Hepatocyte (in vitro differentiated cells): ENCODE data around the gene NABP2. TPM values are rescaled to one million over a fixed set of nuclear protein-coding genes. Genes with fewer than 3 reads are reported as not detected.

Experiments used
- DNase-seq: peaks from one replicate; pipeline ENCODE4 v3.0.0-alpha.2; 2016; ENCODE audit warnings: low spot score
- H2AFZ ChIP-seq: fragments of 200-600 bp; sonication (generic); 2 replicates; pipeline ENCODE4 v1.6.0; 2016; ENCODE audit warnings: antibody characterized with exemption, mild to moderate bottlenecking
- H3K27ac ChIP-seq: fragments of 200-600 bp; sonication (generic); 2 replicates; pipeline ENCODE4 v1.5.1; 2016; ENCODE audit warnings: mild to moderate bottlenecking
- H3K27me3 ChIP-seq: fragments of 200-600 bp; sonication (generic); 2 replicates; pipeline ENCODE4 v1.6.1; 2016
- H3K36me3 ChIP-seq: fragments of 200-600 bp; sonication (generic); replicated peaks from 2 replicates; pipeline ENCODE4 v1.5.1; 2016; ENCODE audit warnings: low read depth; ENCODE audit not compliant: insufficient read depth
- H3K4me1 ChIP-seq: fragments of 200-600 bp; sonication (generic); 2 replicates; pipeline ENCODE4 v1.5.1; 2016; ENCODE audit warnings: mild to moderate bottlenecking, moderate library complexity; ENCODE audit not compliant: insufficient read depth
- H3K4me2 ChIP-seq: fragments of 200-600 bp; sonication (generic); 2 replicates; pipeline ENCODE4 v1.6.0; 2016
- H3K4me3 ChIP-seq: fragments of 200-600 bp; sonication (generic); 2 replicates; pipeline ENCODE4 v1.5.1; 2016; ENCODE audit warnings: mild to moderate bottlenecking
- H3K79me2 ChIP-seq: fragments of 200-600 bp; sonication (generic); 2 replicates; pipeline ENCODE4 v1.6.0; 2017; ENCODE audit warnings: mild to moderate bottlenecking
- H3K9me2 ChIP-seq: fragments of 200-600 bp; sonication (generic); replicated peaks from 2 replicates; pipeline ENCODE4 v1.6.0; 2017; ENCODE audit warnings: mild to moderate bottlenecking; ENCODE audit not compliant: insufficient read depth
- H3K9me3 ChIP-seq: fragments of 200-600 bp; sonication (generic); 2 replicates; pipeline ENCODE4 v1.5.1; 2016; ENCODE audit warnings: low read depth, mild to moderate bottlenecking
- H4K20me1 ChIP-seq: fragments of 200-600 bp; sonication (generic); 2 replicates; pipeline ENCODE4 v1.6.0; 2016; ENCODE audit warnings: mild to moderate bottlenecking; ENCODE audit not compliant: insufficient read depth, poor library complexity, severe bottlenecking
- EZH2 ChIP-seq: fragments of 200-600 bp; sonication (generic); IDR thresholded peaks from 2 replicates; pipeline ENCODE4 v1.6.1; 2016; ENCODE audit warnings: antibody characterized with exemption, mild to moderate bottlenecking, borderline replicate concordance
- EZH2phosphoT487 ChIP-seq: fragments of 200-600 bp; sonication (generic); IDR thresholded peaks from one replicate; pipeline ENCODE4 v1.6.1; 2018; ENCODE audit warnings: antibody characterized with exemption, mild to moderate bottlenecking, low read depth, moderate library complexity; ENCODE audit not compliant: unreplicated experiment, severe bottlenecking
- WGBS: methylation state at CpG from one replicate; pipeline ENCODE4 v1.1.6; 2016; ENCODE audit warnings: low lambda C conversion rate; ENCODE audit errors: missing lambda C conversion rate; 5-methylcytosine and 5-hydroxymethylcytosine counted together
- polyA plus RNA-seq: library from polyadenylated mRNA; unstranded; fragments of >200 nt; fragmentation: Nextera tagmentation; extraction: Ambion mirVana; gene quantifications from 2 replicates; pipeline ENCODE4 v1.2.1, GENCODE V29; 2016
- total RNA-seq: library from RNA; depleted of rRNA; stranded (reverse); fragments of >200 nt; gene quantifications from 2 replicates; pipeline ENCODE4 v1.2.3, GENCODE V29; 2014
- TF ChIP-seq, protein P1 (sequence below): fragments of 200-600 bp; sonication (generic); IDR thresholded peaks from 2 replicates; pipeline ENCODE4 v1.5.1; 2016; ENCODE audit warnings: antibody characterized with exemption, mild to moderate bottlenecking; ENCODE audit not compliant: poor library complexity

The NABP2 gene
- total and polyA plus RNA-seq, 2 experiments from 2014 or later = 12.4 to 21.9 TPM

DNA sequence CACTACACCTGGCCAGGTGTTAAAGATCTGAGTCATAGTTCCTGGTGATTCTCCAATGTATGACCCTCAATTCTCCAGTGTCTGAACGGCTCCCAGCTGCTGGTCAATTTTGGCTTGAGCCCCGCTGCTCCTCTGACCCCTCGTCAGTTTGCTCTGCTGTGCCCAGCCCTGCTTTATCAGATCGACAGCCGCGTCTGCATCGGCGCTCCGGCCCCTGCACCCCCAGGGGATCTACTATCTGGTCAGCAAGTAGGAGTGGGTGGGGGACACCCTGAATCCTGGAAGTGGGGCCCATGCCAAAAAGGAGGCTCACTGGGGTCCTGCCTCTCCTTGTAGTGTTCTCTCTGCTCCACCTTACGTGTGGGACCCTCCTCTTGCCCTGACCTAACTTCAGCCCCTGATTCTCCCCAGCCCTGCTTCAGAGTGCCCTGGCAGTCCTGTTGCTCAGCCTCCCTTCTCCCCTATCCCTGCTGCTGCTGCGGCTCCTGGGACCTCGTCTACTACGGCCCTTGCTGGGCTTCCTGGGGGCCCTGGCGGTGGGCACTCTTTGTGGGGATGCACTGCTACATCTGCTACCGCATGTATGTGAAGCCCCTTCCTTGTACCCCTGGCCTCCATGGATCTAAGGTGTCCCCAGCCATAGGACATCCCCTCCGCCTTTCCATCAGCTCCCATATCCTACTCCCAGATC lies 10.7 kb downstream of the NABP2 start:
- H3K79me2 ChIP-seq = peaks cover 21% of the 10 kb centered on the region
- H3K27me3 ChIP-seq = no peaks in the 10 kb centered on the region
- 84% methylated on average over 16 of the region's 16 CpGs for WGBS
- no peak overlapping the region for H3K4me2 ChIP-seq
- no peak overlapping the region for H2AFZ ChIP-seq
- no peaks in the 10 kb centered on the region for H3K36me3 ChIP-seq
- TF ChIP-seq EZH2 = no peak
- no peak for TF ChIP-seq EZH2phosphoT487
- TF ChIP-seq, protein P1, sequence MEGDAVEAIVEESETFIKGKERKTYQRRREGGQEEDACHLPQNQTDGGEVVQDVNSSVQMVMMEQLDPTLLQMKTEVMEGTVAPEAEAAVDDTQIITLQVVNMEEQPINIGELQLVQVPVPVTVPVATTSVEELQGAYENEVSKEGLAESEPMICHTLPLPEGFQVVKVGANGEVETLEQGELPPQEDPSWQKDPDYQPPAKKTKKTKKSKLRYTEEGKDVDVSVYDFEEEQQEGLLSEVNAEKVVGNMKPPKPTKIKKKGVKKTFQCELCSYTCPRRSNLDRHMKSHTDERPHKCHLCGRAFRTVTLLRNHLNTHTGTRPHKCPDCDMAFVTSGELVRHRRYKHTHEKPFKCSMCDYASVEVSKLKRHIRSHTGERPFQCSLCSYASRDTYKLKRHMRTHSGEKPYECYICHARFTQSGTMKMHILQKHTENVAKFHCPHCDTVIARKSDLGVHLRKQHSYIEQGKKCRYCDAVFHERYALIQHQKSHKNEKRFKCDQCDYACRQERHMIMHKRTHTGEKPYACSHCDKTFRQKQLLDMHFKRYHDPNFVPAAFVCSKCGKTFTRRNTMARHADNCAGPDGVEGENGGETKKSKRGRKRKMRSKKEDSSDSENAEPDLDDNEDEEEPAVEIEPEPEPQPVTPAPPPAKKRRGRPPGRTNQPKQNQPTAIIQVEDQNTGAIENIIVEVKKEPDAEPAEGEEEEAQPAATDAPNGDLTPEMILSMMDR = no peak
- H3K9me3 ChIP-seq = no peaks in the 10 kb centered on the region
- peaks cover 7% of the 10 kb centered on the region for H3K4me1 ChIP-seq
- DNase-seq = no peak
- H4K20me1 ChIP-seq = no peaks in the 10 kb centered on the region
- H3K9me2 ChIP-seq = no peaks in the 10 kb centered on the region
- H3K27ac ChIP-seq = no peak overlapping the region
- H3K4me3 ChIP-seq = no peak overlapping the region

DNA sequence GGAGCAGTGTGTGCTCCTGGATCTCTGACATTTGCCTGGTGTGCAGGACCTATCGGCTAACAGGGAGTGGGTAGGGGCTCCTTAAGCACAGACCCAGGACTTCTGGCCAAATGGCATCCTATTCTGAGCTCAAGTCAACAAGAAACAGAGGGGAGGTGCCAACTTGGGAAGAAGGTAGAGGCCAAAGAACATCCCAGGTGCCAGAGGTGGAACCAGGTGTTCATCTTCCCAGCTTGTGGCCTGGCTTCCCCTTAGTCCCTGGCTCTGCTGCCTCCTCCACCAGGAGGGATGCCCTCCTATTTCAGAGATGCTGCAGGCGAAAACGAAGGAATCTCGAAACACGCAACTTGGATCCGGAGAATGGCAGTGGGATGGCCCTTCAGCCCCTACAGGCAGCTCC lies 11.9 kb downstream of the NABP2 start:
- Histone ChIP-seq H3K4me2 (no peak overlapping the region), H3K79me2 (peaks cover 20% of the 10 kb centered on the region), H3K9me2 (no peaks in the 10 kb centered on the region), H2AFZ (no peak overlapping the region), H3K27ac (no peak overlapping the region), H4K20me1 (no peaks in the 10 kb centered on the region), H3K4me3 (no peak overlapping the region), H3K36me3 (no peaks in the 10 kb centered on the region), H3K4me1 (peaks cover 3% of the 10 kb centered on the region), H3K27me3 (no peaks in the 10 kb centered on the region), H3K9me3 (no peaks in the 10 kb centered on the region)
- no peak for DNase-seq
- over 99% methylated on average over 6 of the region's 6 CpGs for WGBS
- TF ChIP-seq, protein P1 = no peak
- TF ChIP-seq EZH2phosphoT487 (no peak), EZH2 (no peak)

DNA sequence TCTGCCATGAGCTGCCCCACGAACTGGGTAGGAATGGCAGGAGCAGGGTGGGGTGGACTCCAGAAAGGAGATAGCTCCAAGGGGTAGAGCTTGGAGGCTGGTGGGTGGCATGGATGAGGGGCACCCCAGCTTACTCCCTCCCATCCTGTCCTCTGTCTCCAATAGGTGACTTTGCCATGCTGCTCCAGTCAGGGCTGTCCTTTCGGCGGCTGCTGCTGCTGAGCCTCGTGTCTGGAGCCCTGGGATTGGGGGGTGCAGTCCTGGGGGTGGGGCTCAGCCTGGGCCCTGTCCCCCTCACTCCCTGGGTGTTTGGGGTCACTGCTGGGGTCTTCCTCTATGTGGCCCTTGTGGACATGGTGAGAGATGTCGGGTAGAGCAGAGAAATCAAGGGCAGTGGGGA lies 12.8 kb downstream of the NABP2 start:
- no peak overlapping the region for H3K4me3 ChIP-seq
- whole genome bisulfite sequencing = 96% methylated on average over 5 of the region's 5 CpGs
- no peaks in the 10 kb centered on the region for H3K9me2 ChIP-seq
- H2AFZ ChIP-seq = no peak overlapping the region
- H3K79me2 ChIP-seq = peaks cover 11% of the 10 kb centered on the region
- DNase-seq = no peak
- TF ChIP-seq, protein P1 = no peak
- TF ChIP-seq EZH2phosphoT487 (no peak), EZH2 (no peak)
- no peaks in the 10 kb centered on the region for H3K9me3 ChIP-seq
- no peaks in the 10 kb centered on the region for H3K27me3 ChIP-seq
- H4K20me1 ChIP-seq = no peaks in the 10 kb centered on the region
- H3K27ac ChIP-seq = no peak overlapping the region
- H3K4me2 ChIP-seq = no peak overlapping the region
- H3K36me3 ChIP-seq = no peaks in the 10 kb centered on the region
- H3K4me1 ChIP-seq = peaks cover 3% of the 10 kb centered on the region
